GM12878 (cell line): ENCODE measurements around the gene LZTFL1.

Experiments
- CTCF ChIP-seq, 3 experiments: IDR thresholded peaks in 2 of 3; conservative IDR thresholded peaks in 1 of 3; 2 replicates each; pipeline ENCODE4 v1.5.1; 2011; ENCODE audit warnings: low read depth in 3 of 3, low read length in 3 of 3, mild to moderate bottlenecking in 3 of 3, control low read depth in 2 of 3, moderate library complexity in 2 of 3, inconsistent platforms in 1 of 3, mixed read lengths in 1 of 3; ENCODE audit not compliant: control insufficient read depth in 2 of 3, insufficient read depth in 1 of 3; ENCODE audit errors: extremely low read depth in 1 of 3
- DPF2 ChIP-seq: fragments of 450-650 bp; IDR thresholded peaks from 2 replicates; pipeline ENCODE4 v1.6.1; 2017; ENCODE audit warnings: mild to moderate bottlenecking
- EP300 ChIP-seq, 2 experiments: fragments of 150-350 bp in 1 of 2; IDR thresholded peaks; 2 replicates each; pipeline ENCODE4 v1.6.1; 2011 to 2012; ENCODE audit warnings: low read depth in 2 of 2, low read length in 2 of 2, borderline replicate concordance in 1 of 2, improper control_type of control experiment in 1 of 2, inconsistent platforms in 1 of 2; ENCODE audit not compliant: control insufficient read depth in 1 of 2
- FOXK2 ChIP-seq: fragments of 450-650 bp; IDR thresholded peaks from 2 replicates; pipeline ENCODE4 v1.6.1; 2017; ENCODE audit warnings: mild to moderate bottlenecking, moderate library complexity
- POLR2AphosphoS5 ChIP-seq: IDR thresholded peaks from 2 replicates; pipeline ENCODE4 v1.6.1; 2011; ENCODE audit warnings: mild to moderate bottlenecking, low read length, inconsistent platforms
- RBBP5 ChIP-seq: fragments of 200-600 bp; sonication (generic); conservative IDR thresholded peaks from 2 replicates; pipeline ENCODE4 v1.6.1; 2016

- TF ChIP-seq CTCF (IDR thresholded peaks at IDR 0.05 in 2 of 3, conservative IDR thresholded peaks at IDR 0.05 in 1 of 3; ENCODE audit: control insufficient read depth in 2 of 3, extremely low read depth in 1 of 3, insufficient read depth in 1 of 3, low read depth in 3 of 3, low read length in 3 of 3) = no peak
- TF ChIP-seq EP300 (IDR thresholded peaks at IDR 0.05; ENCODE audit: borderline replicate concordance in 1 of 2, control insufficient read depth in 1 of 2, low read depth in 2 of 2, low read length in 2 of 2) = no peak
- no peak for TF ChIP-seq DPF2
- TF ChIP-seq FOXK2 = no peak
- TF ChIP-seq RBBP5 = no peak
- TF ChIP-seq POLR2AphosphoS5 = no peak
Measured at GRCh38 chr3:45873638-45874037, 31.7 kb upstream of the LZTFL1 start.
